ENCODE measurements around the gene NACC2. TPM values are rescaled to one million over a fixed set of nuclear protein-coding genes. Genes with fewer than 3 reads are reported as not detected.

NACC2 gene
- polyA plus RNA-seq, 1 donor (not counting 4 experiments of a cell fraction or from before 2014, with no cell fraction given), result 4.6 TPM

DNA sequence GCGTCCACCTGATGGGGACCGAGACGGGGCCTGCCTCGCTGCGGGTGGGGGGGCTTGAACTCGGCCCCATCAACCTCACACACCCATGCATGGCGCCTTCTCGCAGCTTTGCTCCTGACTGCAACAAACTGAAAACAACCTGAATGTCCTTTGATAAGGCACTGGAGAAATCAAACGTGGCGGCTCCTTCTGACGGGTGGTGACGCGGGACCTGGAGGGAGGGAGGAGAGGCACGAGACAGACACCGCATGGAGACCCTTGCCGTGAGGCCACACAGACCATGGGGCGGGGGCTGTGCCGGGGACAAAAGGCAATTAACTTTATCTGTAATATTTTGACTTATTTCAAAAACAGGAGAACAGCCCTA, 48.6 kb downstream of the NACC2 start:
- Histone ChIP-seq H3K4me1 (ENCODE audit: control insufficient read depth, extremely low read depth, insufficient read depth, low read length) (peaks cover 5% of the 10 kb centered on the region), H3K9ac (ENCODE audit: control insufficient read depth, extremely low read depth, insufficient read depth, low read length) (no peak overlapping the region), H3K36me3 (ENCODE audit: control insufficient read depth in 2 of 2, extremely low read depth in 1 of 2, insufficient read depth in 2 of 2, low read length in 2 of 2) (peaks cover 11 to 19% of the 10 kb centered on the region in 2 experiments), H3K4me2 (ENCODE audit: control insufficient read depth, extremely low read depth, insufficient read depth, low read depth, low read length) (no peak overlapping the region), H3K4me3 (ENCODE audit: control insufficient read depth in 2 of 3, extremely low read depth in 1 of 3, insufficient read depth in 2 of 3, low read depth in 1 of 3, low read length in 3 of 3) (no peak overlapping the region), H2AFZ (ENCODE audit: control insufficient read depth, low read length) (no peak overlapping the region), H3K27me3 (ENCODE audit: control insufficient read depth, extremely low read depth, insufficient read depth, low read length) (no peaks in the 10 kb centered on the region), H4K20me1 (ENCODE audit: control insufficient read depth, extremely low read depth, insufficient read depth, low read length) (peaks cover 9% of the 10 kb centered on the region), H3K9me1 (ENCODE audit: control insufficient read depth, extremely low read depth, insufficient read depth, low read length) (no peaks in the 10 kb centered on the region), H3K9me3 (ENCODE audit: control insufficient read depth, low read depth, low read length) (no peaks in the 10 kb centered on the region), H3K79me2 (ENCODE audit: control insufficient read depth, insufficient read depth, low read length) (peaks cover 46% of the 10 kb centered on the region), H3K27ac (ENCODE audit: control insufficient read depth, insufficient read depth, low read length) (no peak overlapping the region)
- FAIRE-seq, result no peak
- no peak for DNase-seq (ENCODE audit: low read depth, low spot score)
- dilution Hi-C loops (cut with MboI; ENCODE audit: extremely low pct_ligation_motif_present, low sequenced_read_pairs), result no loop called here
- TF ChIP-seq, protein P1, sequence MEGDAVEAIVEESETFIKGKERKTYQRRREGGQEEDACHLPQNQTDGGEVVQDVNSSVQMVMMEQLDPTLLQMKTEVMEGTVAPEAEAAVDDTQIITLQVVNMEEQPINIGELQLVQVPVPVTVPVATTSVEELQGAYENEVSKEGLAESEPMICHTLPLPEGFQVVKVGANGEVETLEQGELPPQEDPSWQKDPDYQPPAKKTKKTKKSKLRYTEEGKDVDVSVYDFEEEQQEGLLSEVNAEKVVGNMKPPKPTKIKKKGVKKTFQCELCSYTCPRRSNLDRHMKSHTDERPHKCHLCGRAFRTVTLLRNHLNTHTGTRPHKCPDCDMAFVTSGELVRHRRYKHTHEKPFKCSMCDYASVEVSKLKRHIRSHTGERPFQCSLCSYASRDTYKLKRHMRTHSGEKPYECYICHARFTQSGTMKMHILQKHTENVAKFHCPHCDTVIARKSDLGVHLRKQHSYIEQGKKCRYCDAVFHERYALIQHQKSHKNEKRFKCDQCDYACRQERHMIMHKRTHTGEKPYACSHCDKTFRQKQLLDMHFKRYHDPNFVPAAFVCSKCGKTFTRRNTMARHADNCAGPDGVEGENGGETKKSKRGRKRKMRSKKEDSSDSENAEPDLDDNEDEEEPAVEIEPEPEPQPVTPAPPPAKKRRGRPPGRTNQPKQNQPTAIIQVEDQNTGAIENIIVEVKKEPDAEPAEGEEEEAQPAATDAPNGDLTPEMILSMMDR (optimal IDR thresholded peaks at IDR 0.05 in 1 of 3, IDR thresholded peaks at IDR 0.05 in 1 of 3, conservative IDR thresholded peaks at IDR 0.05 in 1 of 3; ENCODE audit: extremely low read depth in 1 of 3, insufficient read depth in 2 of 3, low read length in 3 of 3), result no peak
- TF ChIP-seq EZH2 (IDR thresholded peaks at IDR 0.05; ENCODE audit: low read length), result no peak

GRCh38 chr9:136045595-136046553, 49.2 kb downstream of the NACC2 start:
- dilution Hi-C loops (cut with MboI; ENCODE audit: extremely low pct_ligation_motif_present, low sequenced_read_pairs), result no loop called here
- Histone ChIP-seq H3K27me3 (ENCODE audit: control insufficient read depth, extremely low read depth, insufficient read depth, low read length) (no peaks in the 10 kb centered on the region), H2AFZ (ENCODE audit: control insufficient read depth, low read length) (no peak overlapping the region), H3K9me1 (ENCODE audit: control insufficient read depth, extremely low read depth, insufficient read depth, low read length) (no peaks in the 10 kb centered on the region), H3K9me3 (ENCODE audit: control insufficient read depth, low read depth, low read length) (no peaks in the 10 kb centered on the region), H3K9ac (ENCODE audit: control insufficient read depth, extremely low read depth, insufficient read depth, low read length) (no peak overlapping the region), H3K4me1 (ENCODE audit: control insufficient read depth, extremely low read depth, insufficient read depth, low read length) (peaks cover under 1% of the 10 kb centered on the region), H4K20me1 (ENCODE audit: control insufficient read depth, extremely low read depth, insufficient read depth, low read length) (peaks cover 9% of the 10 kb centered on the region), H3K4me3 (ENCODE audit: control insufficient read depth in 2 of 3, extremely low read depth in 1 of 3, insufficient read depth in 2 of 3, low read depth in 1 of 3, low read length in 3 of 3) (no peak overlapping the region), H3K79me2 (ENCODE audit: control insufficient read depth, insufficient read depth, low read length) (peaks cover 48% of the 10 kb centered on the region), H3K27ac (ENCODE audit: control insufficient read depth, insufficient read depth, low read length) (no peak overlapping the region), H3K4me2 (ENCODE audit: control insufficient read depth, extremely low read depth, insufficient read depth, low read depth, low read length) (no peak overlapping the region), H3K36me3 (ENCODE audit: control insufficient read depth in 2 of 2, extremely low read depth in 1 of 2, insufficient read depth in 2 of 2, low read length in 2 of 2) (peaks cover 11 to 19% of the 10 kb centered on the region in 2 experiments)
- FAIRE-seq, result no peak
- TF ChIP-seq EZH2 (IDR thresholded peaks at IDR 0.05; ENCODE audit: low read length), result no peak
- TF ChIP-seq, protein P1 (optimal IDR thresholded peaks at IDR 0.05 in 1 of 3, IDR thresholded peaks at IDR 0.05 in 1 of 3, conservative IDR thresholded peaks at IDR 0.05 in 1 of 3; ENCODE audit: extremely low read depth in 1 of 3, insufficient read depth in 2 of 3, low read length in 3 of 3), result no peak
- no peak for DNase-seq (ENCODE audit: low read depth, low spot score)
